Prostate gland (tissue), 2 donors: ENCODE measurements around the gene ADCY1.
"Not testable (repeated sequence)": the region's sequence is repeated elsewhere in the genome, so short reads cannot be mapped to it uniquely, and the experiment has no call there.

Experiments
- CTCF ChIP-seq, 4 experiments: fragments of 200-600 bp in 2 of 4; fragments of 450-650 bp in 2 of 4; sonication (generic) in 2 of 4; IDR thresholded peaks; 1 replicate in 3 of 4; 2 replicates in 1 of 4; pipeline ENCODE4 v1.5.1; 2016 to 2019; ENCODE audit warnings: antibody characterized with exemption in 4 of 4, mild to moderate bottlenecking in 2 of 4, moderate library complexity in 2 of 4
- POLR2AphosphoS5 ChIP-seq: sonication (generic); formaldehyde crosslinking; IDR thresholded peaks from one replicate; pipeline ENCODE4 v1.6.1; 2017; ENCODE audit warnings: antibody characterized with exemption

- TF ChIP-seq POLR2AphosphoS5; CTCF (IDR thresholded peaks at IDR 0.05): not testable (repeated sequence)
Observed at GRCh38 chr7:45756757-45757156, 182.6 kb downstream of the ADCY1 start.
